Prostate gland (tissue), 2 donors: Measurements from ENCODE around the gene DMBT1.

Source experiments
- POLR2A ChIP-seq: fragments of 450-650 bp; IDR thresholded peaks from one replicate; pipeline ENCODE4 v1.6.1; 2016; ENCODE audit warnings: antibody characterized with exemption, mild to moderate bottlenecking
- TF ChIP-seq, protein P1 (sequence below), 4 experiments: fragments of 200-600 bp in 2 of 4; fragments of 450-650 bp in 2 of 4; sonication (generic) in 2 of 4; IDR thresholded peaks; 1 replicate in 3 of 4; 2 replicates in 1 of 4; pipeline ENCODE4 v1.5.1; 2016 to 2019; ENCODE audit warnings: antibody characterized with exemption in 4 of 4, mild to moderate bottlenecking in 2 of 4, moderate library complexity in 2 of 4

DNA sequence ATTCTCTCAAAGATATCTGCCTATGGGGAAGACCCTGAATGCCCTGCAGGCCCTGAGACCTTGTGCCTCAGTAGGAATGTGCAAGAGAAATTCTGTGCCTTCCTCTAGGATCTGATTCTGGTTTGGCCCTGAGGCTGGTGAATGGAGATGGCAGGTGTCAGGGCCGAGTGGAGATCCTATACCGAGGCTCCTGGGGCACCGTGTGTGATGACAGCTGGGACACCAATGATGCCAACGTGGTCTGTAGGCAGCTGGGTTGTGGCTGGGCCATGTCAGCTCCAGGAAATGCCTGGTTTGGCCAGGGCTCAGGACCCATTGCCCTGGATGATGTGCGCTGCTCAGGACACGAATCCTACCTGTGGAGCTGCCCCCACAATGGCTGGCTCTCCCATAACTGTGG lies 15.7 kb downstream of the DMBT1 start:
- TF ChIP-seq, protein P1, sequence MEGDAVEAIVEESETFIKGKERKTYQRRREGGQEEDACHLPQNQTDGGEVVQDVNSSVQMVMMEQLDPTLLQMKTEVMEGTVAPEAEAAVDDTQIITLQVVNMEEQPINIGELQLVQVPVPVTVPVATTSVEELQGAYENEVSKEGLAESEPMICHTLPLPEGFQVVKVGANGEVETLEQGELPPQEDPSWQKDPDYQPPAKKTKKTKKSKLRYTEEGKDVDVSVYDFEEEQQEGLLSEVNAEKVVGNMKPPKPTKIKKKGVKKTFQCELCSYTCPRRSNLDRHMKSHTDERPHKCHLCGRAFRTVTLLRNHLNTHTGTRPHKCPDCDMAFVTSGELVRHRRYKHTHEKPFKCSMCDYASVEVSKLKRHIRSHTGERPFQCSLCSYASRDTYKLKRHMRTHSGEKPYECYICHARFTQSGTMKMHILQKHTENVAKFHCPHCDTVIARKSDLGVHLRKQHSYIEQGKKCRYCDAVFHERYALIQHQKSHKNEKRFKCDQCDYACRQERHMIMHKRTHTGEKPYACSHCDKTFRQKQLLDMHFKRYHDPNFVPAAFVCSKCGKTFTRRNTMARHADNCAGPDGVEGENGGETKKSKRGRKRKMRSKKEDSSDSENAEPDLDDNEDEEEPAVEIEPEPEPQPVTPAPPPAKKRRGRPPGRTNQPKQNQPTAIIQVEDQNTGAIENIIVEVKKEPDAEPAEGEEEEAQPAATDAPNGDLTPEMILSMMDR (IDR thresholded peaks at IDR 0.05), result no peak
- no peak for TF ChIP-seq POLR2A
